ENCODE results near the gene ARHGAP21.

DNA sequence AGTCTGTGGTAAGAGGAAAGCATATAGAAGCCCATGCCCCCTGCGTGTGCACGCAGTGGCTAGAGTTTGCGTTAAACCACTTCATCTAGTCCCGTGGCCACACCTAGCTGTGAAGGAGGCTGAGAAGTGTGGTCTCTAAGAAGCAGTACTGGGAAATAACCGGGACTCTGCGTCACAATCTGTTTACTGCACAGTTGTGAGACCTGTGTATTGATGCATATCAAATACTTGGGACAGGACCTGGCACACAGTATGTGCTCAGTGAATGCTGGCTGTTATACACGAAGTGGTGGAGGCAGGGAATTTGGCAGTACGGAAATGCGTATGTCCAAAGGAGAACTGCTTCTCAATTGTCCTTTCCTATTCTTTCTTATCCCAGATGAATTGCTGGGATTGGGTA lies 149.5 kb downstream of the ARHGAP21 start:
- TF ChIP-seq, protein P1, sequence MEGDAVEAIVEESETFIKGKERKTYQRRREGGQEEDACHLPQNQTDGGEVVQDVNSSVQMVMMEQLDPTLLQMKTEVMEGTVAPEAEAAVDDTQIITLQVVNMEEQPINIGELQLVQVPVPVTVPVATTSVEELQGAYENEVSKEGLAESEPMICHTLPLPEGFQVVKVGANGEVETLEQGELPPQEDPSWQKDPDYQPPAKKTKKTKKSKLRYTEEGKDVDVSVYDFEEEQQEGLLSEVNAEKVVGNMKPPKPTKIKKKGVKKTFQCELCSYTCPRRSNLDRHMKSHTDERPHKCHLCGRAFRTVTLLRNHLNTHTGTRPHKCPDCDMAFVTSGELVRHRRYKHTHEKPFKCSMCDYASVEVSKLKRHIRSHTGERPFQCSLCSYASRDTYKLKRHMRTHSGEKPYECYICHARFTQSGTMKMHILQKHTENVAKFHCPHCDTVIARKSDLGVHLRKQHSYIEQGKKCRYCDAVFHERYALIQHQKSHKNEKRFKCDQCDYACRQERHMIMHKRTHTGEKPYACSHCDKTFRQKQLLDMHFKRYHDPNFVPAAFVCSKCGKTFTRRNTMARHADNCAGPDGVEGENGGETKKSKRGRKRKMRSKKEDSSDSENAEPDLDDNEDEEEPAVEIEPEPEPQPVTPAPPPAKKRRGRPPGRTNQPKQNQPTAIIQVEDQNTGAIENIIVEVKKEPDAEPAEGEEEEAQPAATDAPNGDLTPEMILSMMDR (IDR thresholded peaks at IDR 0.05): no peak
- no peak for TF ChIP-seq POLR2A (IDR thresholded peaks at IDR 0.05)
